ENCODE measurements around the gene SELE. TPM values are rescaled to one million over a fixed set of nuclear protein-coding genes. Genes with fewer than 3 reads are reported as not detected.

SELE gene
- polyA plus RNA-seq, 2 of the 4 experiments (the other 2 are of a cell fraction) = not detected

GRCh38 chr1:169712309-169712631, 21.6 kb downstream of the SELE start:
- FAIRE-seq (no peak), DNase-seq (ENCODE audit: low read depth in 1 of 2, low spot score in 1 of 2) (no peak), ATAC-seq (no peak)
- CTCF ChIA-PET = interaction anchor here (0.5 to 2.9 kb wide), 23 partner anchors 9 to 292 kb away, joined by 3 to 26 read pairs (median 4); partner anchors contain the start of gene F5
- Histone ChIP-seq H3K4me1 (no peaks in the 10 kb centered on the region), H3K4me2 (no peak overlapping the region), H3K9me3 (0 out of 3 replicates have a peak, but pooled peaks cover 2% of the 10 kb centered on the region), H3K27ac (no peak overlapping the region), H3K4me3 (no peak overlapping the region)
- no peak for TF ChIP-seq PBX3 (IDR thresholded peaks at IDR 0.05)
- POLR2A ChIA-PET = no interaction called here
- WGBS (ENCODE audit: missing lambda C conversion rate) = 51% methylated on average over 2 of the region's 2 CpGs

- 0 out of 6 replicates have a peak within 1 kb of the TSS, but pooled peaks of 1 of the 2 experiments have one; percentile 11 for H3K27ac ChIP-seq
- H3K4me3 ChIP-seq = peak within 1 kb of the TSS; percentile 13
- 3% methylated on average over 6 of the region's 6 CpGs for WGBS (ENCODE audit: missing lambda C conversion rate)
- peak; percentile 48 to 81 for DNase-seq (ENCODE audit: low read depth in 1 of 2, low spot score in 1 of 2)
- H3K9me3 ChIP-seq = 0 out of 3 replicates have a peak, but pooled peaks cover 2% of the 10 kb centered on the region
- TF ChIP-seq, protein P1, sequence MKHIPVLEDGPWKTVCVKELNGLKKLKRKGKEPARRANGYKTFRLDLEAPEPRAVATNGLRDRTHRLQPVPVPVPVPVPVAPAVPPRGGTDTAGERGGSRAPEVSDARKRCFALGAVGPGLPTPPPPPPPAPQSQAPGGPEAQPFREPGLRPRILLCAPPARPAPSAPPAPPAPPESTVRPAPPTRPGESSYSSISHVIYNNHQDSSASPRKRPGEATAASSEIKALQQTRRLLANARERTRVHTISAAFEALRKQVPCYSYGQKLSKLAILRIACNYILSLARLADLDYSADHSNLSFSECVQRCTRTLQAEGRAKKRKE (CRISPR knock-in tag; IDR thresholded peaks at IDR 0.05; ENCODE audit: low read depth) = no peak
- TF ChIP-seq EHMT2 (IDR thresholded peaks at IDR 0.05; ENCODE audit: low read depth) (no peak), HOXB5 (CRISPR knock-in tag; IDR thresholded peaks at IDR 0.05) (no peak), SMC3 (IDR thresholded peaks at IDR 0.05) (peak; percentile 75), CBX2 (IDR thresholded peaks at IDR 0.05; ENCODE audit: borderline replicate concordance, low read depth) (no peak), ZSCAN20 (CRISPR knock-in tag; IDR thresholded peaks at IDR 0.05) (no peak), HDAC2 (IDR thresholded peaks at IDR 0.05) (no peak), RAD21 (conservative IDR thresholded peaks at IDR 0.05 in 1 of 2, IDR thresholded peaks at IDR 0.05 in 1 of 2) (peak; percentile 74 to 84), EP300 (IDR thresholded peaks at IDR 0.05) (no peak), FOSB (CRISPR knock-in tag; IDR thresholded peaks at IDR 0.05) (no peak), MAFK (IDR thresholded peaks at IDR 0.05; ENCODE audit: partially characterized antibody) (no peak), RNF2 (IDR thresholded peaks at IDR 0.05; ENCODE audit: borderline replicate concordance, low read depth) (no peak)
- TF ChIP-seq, protein P2, sequence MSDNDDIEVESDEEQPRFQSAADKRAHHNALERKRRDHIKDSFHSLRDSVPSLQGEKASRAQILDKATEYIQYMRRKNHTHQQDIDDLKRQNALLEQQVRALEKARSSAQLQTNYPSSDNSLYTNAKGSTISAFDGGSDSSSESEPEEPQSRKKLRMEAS (IDR thresholded peaks at IDR 0.05) = no peak
- TF ChIP-seq, protein P3, sequence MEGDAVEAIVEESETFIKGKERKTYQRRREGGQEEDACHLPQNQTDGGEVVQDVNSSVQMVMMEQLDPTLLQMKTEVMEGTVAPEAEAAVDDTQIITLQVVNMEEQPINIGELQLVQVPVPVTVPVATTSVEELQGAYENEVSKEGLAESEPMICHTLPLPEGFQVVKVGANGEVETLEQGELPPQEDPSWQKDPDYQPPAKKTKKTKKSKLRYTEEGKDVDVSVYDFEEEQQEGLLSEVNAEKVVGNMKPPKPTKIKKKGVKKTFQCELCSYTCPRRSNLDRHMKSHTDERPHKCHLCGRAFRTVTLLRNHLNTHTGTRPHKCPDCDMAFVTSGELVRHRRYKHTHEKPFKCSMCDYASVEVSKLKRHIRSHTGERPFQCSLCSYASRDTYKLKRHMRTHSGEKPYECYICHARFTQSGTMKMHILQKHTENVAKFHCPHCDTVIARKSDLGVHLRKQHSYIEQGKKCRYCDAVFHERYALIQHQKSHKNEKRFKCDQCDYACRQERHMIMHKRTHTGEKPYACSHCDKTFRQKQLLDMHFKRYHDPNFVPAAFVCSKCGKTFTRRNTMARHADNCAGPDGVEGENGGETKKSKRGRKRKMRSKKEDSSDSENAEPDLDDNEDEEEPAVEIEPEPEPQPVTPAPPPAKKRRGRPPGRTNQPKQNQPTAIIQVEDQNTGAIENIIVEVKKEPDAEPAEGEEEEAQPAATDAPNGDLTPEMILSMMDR (IDR thresholded peaks at IDR 0.05) = peak; percentile 73
- POLR2A ChIA-PET = no interaction called here
- H3K4me2 ChIP-seq = peak within 1 kb of the TSS; percentile 65
- H3K4me1 ChIP-seq = no peaks in the 10 kb centered on the region
- CTCF ChIA-PET = interaction anchor here (0.6 to 2.9 kb wide), 22 partner anchors 9 to 292 kb away, joined by 3 to 26 read pairs (median 4); partner anchors contain the start of gene F5
- FAIRE-seq = peak; percentile 46
- peak; percentile 99 to 100 for ATAC-seq
These were observed 22.2 kb downstream of the SELE start, which contains the start of gene SELL for GRCh38 chr1:169711469-169712308. SELL (minus strand) TSS chr1:169711620; CDS start chr1:169711498, 122 bp downstream.

GRCh38 chr1:169708647-169709046, 25.2 kb downstream of the SELE start:
- H3K4me1 ChIP-seq = no peaks in the 10 kb centered on the region
- no peak for TF ChIP-seq HOXB13 (CRISPR knock-in tag; IDR thresholded peaks at IDR 0.05; ENCODE audit: low read depth)
- H3K4me3 ChIP-seq = no peak overlapping the region
- H3K9me3 ChIP-seq = no peaks in the 10 kb centered on the region
- no peak overlapping the region for H3K27ac ChIP-seq
- H3K4me2 ChIP-seq = no peak overlapping the region
- CTCF ChIA-PET = interaction anchor here (1.1 to 1.4 kb wide), 2 partner anchors 16 to 27 kb away, joined by 3 to 4 read pairs; no protein-coding TSS in a partner anchor
- ATAC-seq = no peak
- no peak for FAIRE-seq
- 45% methylated on average over 3 of the region's 3 CpGs for WGBS (ENCODE audit: missing lambda C conversion rate)
- POLR2A ChIA-PET = no interaction called here
- no peak for DNase-seq (ENCODE audit: low read depth in 1 of 2, low spot score in 1 of 2)

Data from A549 (cell line).